ENCODE results near the gene SLC26A1. TPM values are rescaled to one million over a fixed set of nuclear protein-coding genes. Genes with fewer than 3 reads are reported as not detected.

SLC26A1 gene
- total RNA-seq, 2 experiments from 2014 or later: 0.30 TPM; not detected in 1

GRCh38 chr4:1041936-1042330, 48.7 kb upstream of the SLC26A1 start:
- Histone ChIP-seq H3K79me2 (ENCODE audit: insufficient read depth, low read depth, low read length) (no peaks in the 10 kb centered on the region), H3K4me1 (ENCODE audit: insufficient read depth, low read length, poor library complexity, severe bottlenecking) (no peaks in the 10 kb centered on the region), H3K4me2 (ENCODE audit: low read length) (no peak overlapping the region), H3K4me3 (ENCODE audit: low read depth, low read length, poor library complexity, severe bottlenecking) (no peak overlapping the region), H3K36me3 (ENCODE audit: insufficient read depth, low read length) (no peaks in the 10 kb centered on the region), H3K27ac (ENCODE audit: low read depth, low read length, poor library complexity, severe bottlenecking) (no peak overlapping the region), H2AFZ (ENCODE audit: low read length) (no peak overlapping the region), H3K9me2 (ENCODE audit: insufficient read depth, low read length) (no peaks in the 10 kb centered on the region), H4K20me1 (ENCODE audit: insufficient read depth, low read length) (no peaks in the 10 kb centered on the region), H3K9me3 (ENCODE audit: low read length) (no peaks in the 10 kb centered on the region)
- no peak for DNase-seq (ENCODE audit: low spot score)
- intact Hi-C loops (cut with micrococcal nuclease; ENCODE audit: unreplicated experiment): no loop called here
- no peak for TF ChIP-seq CTCF (conservative IDR thresholded peaks at IDR 0.05; ENCODE audit: low read length)
- TF ChIP-seq EZH2phosphoT487 (IDR thresholded peaks at IDR 0.05; ENCODE audit: borderline replicate concordance, low read depth, low read length): no peak
- ChIA-PET CTCF (ENCODE audit: unreplicated experiment) (no interaction called here), POLR2A (no interaction called here)
- BruUV-seq (replicated peaks): no TSS peak

DNA sequence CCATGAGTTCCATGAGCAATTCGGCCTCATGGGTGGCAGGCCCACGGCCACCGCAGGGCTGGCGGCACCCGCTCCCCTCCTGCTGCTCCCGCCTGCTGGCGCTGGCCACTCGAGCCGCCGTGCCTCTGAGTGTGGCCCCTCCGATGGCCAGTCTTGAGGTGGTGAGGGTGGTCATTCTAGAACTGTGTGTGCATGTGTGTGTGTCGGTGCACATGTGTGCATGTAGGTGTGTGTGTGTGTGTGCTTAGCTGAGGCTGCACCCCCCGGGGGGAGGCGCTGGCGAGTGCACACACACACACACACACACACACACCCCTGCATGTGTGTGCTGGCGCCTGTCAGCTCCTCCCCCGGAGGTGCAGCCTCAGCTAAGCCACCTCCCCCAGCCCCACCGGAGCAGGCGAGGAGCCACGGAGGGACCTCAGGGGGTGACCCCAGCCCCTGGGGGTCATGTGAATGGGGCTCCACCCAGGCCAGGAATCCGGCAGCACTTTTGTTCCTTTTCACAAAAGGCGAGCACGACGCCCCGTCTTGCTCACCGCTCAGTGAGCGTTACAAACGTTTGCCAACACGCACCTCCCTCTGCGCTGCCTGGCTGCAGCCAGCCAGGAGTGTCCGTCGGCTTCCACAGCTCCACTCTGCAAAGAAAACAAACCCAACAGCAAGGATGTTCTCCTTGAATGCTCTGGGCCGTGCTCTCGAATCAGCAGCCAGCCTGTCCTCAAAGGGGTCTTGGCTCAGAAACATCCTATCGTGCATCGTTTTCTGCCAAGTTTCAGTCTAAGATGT, 48.1 kb upstream of the SLC26A1 start:
- no peaks in the 10 kb centered on the region for H3K4me1 ChIP-seq (ENCODE audit: insufficient read depth, low read length, poor library complexity, severe bottlenecking)
- H4K20me1 ChIP-seq (ENCODE audit: insufficient read depth, low read length): no peaks in the 10 kb centered on the region
- H3K79me2 ChIP-seq (ENCODE audit: insufficient read depth, low read depth, low read length): no peaks in the 10 kb centered on the region
- no peaks in the 10 kb centered on the region for H3K36me3 ChIP-seq (ENCODE audit: insufficient read depth, low read length)
- no peak overlapping the region for H3K27ac ChIP-seq (ENCODE audit: low read depth, low read length, poor library complexity, severe bottlenecking)
- ChIA-PET POLR2A (no interaction called here), CTCF (ENCODE audit: unreplicated experiment) (no interaction called here)
- no peaks in the 10 kb centered on the region for H3K9me3 ChIP-seq (ENCODE audit: low read length)
- intact Hi-C loops (cut with micrococcal nuclease; ENCODE audit: unreplicated experiment): no loop called here
- H3K4me3 ChIP-seq (ENCODE audit: low read depth, low read length, poor library complexity, severe bottlenecking): no peak overlapping the region
- no peak for TF ChIP-seq EZH2phosphoT487 (IDR thresholded peaks at IDR 0.05; ENCODE audit: borderline replicate concordance, low read depth, low read length)
- no TSS peak for BruUV-seq (replicated peaks)
- no peak for DNase-seq (ENCODE audit: low spot score)
- no peak overlapping the region for H2AFZ ChIP-seq (ENCODE audit: low read length)
- no peak overlapping the region for H3K4me2 ChIP-seq (ENCODE audit: low read length)
- no peaks in the 10 kb centered on the region for H3K9me2 ChIP-seq (ENCODE audit: insufficient read depth, low read length)

DNA sequence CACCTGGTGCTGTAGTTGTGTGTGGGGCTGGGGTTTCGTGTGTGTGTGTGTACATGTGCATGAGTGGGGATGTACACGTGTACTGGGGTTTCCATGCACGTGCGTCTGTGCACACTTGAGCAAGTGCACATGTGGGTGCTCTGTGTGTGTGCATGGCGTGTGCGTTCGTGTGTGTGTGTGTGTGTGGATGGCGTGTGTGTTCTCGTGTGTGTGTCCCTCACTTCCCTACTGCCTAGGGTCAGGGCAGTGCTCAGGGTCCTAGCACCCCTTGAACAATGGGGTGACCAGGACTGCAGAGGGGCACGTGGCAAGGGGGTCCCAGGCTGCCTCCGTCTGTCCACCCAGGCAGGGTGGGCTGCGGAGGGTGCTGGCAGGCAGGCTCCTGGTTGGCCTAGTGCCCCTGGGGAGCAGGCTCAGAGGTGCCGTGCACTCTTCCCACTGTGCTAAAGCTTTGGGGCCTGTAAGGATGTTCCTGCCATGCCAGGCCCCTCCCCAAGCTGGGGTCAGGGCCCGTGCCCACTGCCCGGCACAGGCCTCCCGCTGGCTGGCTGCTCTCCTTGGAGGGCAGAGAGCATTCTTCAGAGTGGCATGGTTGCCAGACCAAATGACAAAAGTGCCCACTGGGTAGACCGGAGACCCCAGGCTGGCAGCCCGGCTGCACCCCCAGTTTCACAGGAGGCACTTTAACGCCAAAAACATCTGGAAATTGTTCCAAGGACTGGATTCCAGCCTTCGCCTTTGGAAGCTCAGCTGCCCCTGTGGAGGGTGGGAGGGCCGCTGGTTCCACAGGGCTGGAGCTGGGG, 47.3 kb upstream of the SLC26A1 start:
- no peak overlapping the region for H3K27ac ChIP-seq (ENCODE audit: low read depth, low read length, poor library complexity, severe bottlenecking)

More for the DNA sequence above, 47.3 kb upstream of the SLC26A1 start:
- Histone ChIP-seq H3K36me3 (ENCODE audit: insufficient read depth, low read length) (no peaks in the 10 kb centered on the region), H3K79me2 (ENCODE audit: insufficient read depth, low read depth, low read length) (no peaks in the 10 kb centered on the region), H3K9me2 (ENCODE audit: insufficient read depth, low read length) (no peaks in the 10 kb centered on the region), H4K20me1 (ENCODE audit: insufficient read depth, low read length) (no peaks in the 10 kb centered on the region), H2AFZ (ENCODE audit: low read length) (no peak overlapping the region), H3K4me2 (ENCODE audit: low read length) (no peak overlapping the region), H3K4me1 (ENCODE audit: insufficient read depth, low read length, poor library complexity, severe bottlenecking) (no peaks in the 10 kb centered on the region), H3K4me3 (ENCODE audit: low read depth, low read length, poor library complexity, severe bottlenecking) (no peak overlapping the region), H3K9me3 (ENCODE audit: low read length) (no peaks in the 10 kb centered on the region)
- ChIA-PET CTCF (ENCODE audit: unreplicated experiment) (no interaction called here), POLR2A (no interaction called here)
- BruUV-seq (replicated peaks): no TSS peak
- no peak for DNase-seq (ENCODE audit: low spot score)
- intact Hi-C loops (cut with micrococcal nuclease; ENCODE audit: unreplicated experiment): no loop called here
- TF ChIP-seq CTCF (conservative IDR thresholded peaks at IDR 0.05; ENCODE audit: low read length) (no peak), EZH2phosphoT487 (IDR thresholded peaks at IDR 0.05; ENCODE audit: borderline replicate concordance, low read depth, low read length) (no peak)

Measured in OCI-LY7 (cell line).